Superior temporal gyrus (tissue), 1 donor: Measurements from ENCODE around the gene RPL10.

Experiments
- DNase-seq: peaks from one replicate; pipeline ENCODE4 v3.0.0-alpha.2; 2016; ENCODE audit errors: extremely low spot score

Gene RPL10

DNA sequence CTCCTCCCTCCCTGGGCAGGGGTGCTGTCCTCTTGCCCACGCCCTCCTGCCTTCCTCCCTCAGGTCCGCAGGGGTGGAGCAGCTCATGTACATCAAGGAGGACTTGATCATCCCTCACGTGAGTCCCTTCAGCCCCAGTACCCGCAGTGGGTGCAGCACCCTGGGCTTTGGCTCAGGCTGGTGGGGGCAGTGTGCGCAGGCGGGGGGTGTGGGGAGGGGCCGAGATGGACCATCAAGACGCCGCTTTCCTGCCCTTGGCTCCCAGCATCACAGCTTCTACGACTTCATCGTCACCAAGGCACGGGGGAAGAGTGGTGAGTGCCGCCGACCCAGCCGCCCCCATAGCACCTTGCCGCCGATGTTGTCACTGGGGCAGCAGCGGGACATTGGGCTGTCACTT is 51.4 kb downstream of the RPL10 start:
- no peak for DNase-seq

DNA sequence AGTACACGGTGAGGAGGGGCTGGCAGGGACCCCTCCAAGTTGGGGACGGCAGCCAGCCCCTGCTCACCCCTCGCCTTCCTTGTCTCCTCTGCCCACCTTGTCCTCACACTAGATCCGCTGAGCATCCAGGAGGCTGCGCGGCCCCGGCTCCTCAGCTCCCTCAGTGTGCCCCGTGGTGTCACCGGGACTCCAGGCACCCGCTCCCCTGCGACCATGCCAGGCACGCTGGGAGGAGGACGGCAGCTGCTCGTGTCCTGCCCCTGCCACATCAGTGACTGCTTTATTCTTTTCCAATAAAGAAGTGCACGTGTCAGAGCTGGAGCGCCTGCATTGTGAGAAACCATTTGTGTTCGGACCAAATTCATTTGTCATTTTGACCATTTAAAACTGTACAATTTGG is 52.1 kb downstream of the RPL10 start:
- no peak for DNase-seq
